DND-41 (cell line): Measurements from ENCODE around the gene SMIM29.

Source experiments
- ATAC-seq: fragments of 200-7000 bp; cut with Tn5 transposase; 3 replicates; pipeline ENCODE4 v1.9.1; 2021; ENCODE audit warnings: low read depth; ENCODE audit not compliant: insufficient read depth
- DNase-seq: peaks from one replicate; pipeline ENCODE4 v3.0.0-alpha.2; 2020
- H2AFZ ChIP-seq: 2 replicates; pipeline ENCODE4 v1.6.0; 2012; ENCODE audit warnings: low read depth, low read length
- H3K27ac ChIP-seq: 2 replicates; pipeline ENCODE4 v1.5.1; 2012; ENCODE audit warnings: low read length, inconsistent platforms
- H3K27me3 ChIP-seq: fragments of 200-600 bp; sonication (generic); 2 replicates; pipeline ENCODE4 v1.6.0; 2012; ENCODE audit warnings: low read length, mild to moderate bottlenecking, inconsistent platforms; ENCODE audit not compliant: insufficient read depth, poor library complexity
- H3K36me3 ChIP-seq: 2 replicates; pipeline ENCODE4 v1.5.1; 2012; ENCODE audit warnings: low read length, inconsistent platforms; ENCODE audit not compliant: insufficient read depth
- H3K4me1 ChIP-seq: 2 replicates; pipeline ENCODE4 v1.5.1; 2012; ENCODE audit warnings: mild to moderate bottlenecking, low read length; ENCODE audit not compliant: insufficient read depth
- H3K4me2 ChIP-seq: 2 replicates; pipeline ENCODE4 v1.6.0; 2012; ENCODE audit warnings: mild to moderate bottlenecking, moderate library complexity, low read length, inconsistent platforms; ENCODE audit not compliant: insufficient read depth
- H3K4me3 ChIP-seq, 2 experiments: fragments of 200-600 bp in 1 of 2; shearing (Covaris generic) in 1 of 2; 2 replicates each; pipeline ENCODE4 v1.5.1; 2012 to 2016; ENCODE audit warnings: inconsistent platforms in 2 of 2, low read length in 2 of 2, mild to moderate bottlenecking in 2 of 2, low read depth in 1 of 2, moderate library complexity in 1 of 2
- H3K79me2 ChIP-seq: 2 replicates; pipeline ENCODE4 v1.6.0; 2012; ENCODE audit warnings: low read length, inconsistent platforms; ENCODE audit not compliant: insufficient read depth
- H3K9ac ChIP-seq: 2 replicates; pipeline ENCODE4 v1.6.0; 2012; ENCODE audit warnings: low read depth, mild to moderate bottlenecking, inconsistent platforms, low read length, moderate library complexity
- H3K9me3 ChIP-seq: 2 replicates; pipeline ENCODE4 v1.5.1; 2012; ENCODE audit warnings: low read length, moderate library complexity, mild to moderate bottlenecking, inconsistent platforms; ENCODE audit not compliant: insufficient read depth, severe bottlenecking
- H4K20me1 ChIP-seq: 2 replicates; pipeline ENCODE4 v1.6.0; 2012; ENCODE audit warnings: low read length; ENCODE audit not compliant: insufficient read depth
- CTCF ChIP-seq: IDR thresholded peaks from 2 replicates; pipeline ENCODE4 v1.5.1; 2012; ENCODE audit warnings: borderline replicate concordance, low read length, moderate library complexity, mild to moderate bottlenecking; ENCODE audit not compliant: poor library complexity, severe bottlenecking; ENCODE audit errors: extremely low read depth
- EZH2 ChIP-seq: IDR thresholded peaks from 3 replicates; pipeline ENCODE4 v1.6.1; 2012; ENCODE audit warnings: borderline replicate concordance, low read depth, mild to moderate bottlenecking, moderate library complexity, low read length, inconsistent platforms; ENCODE audit not compliant: severe bottlenecking

SMIM29 gene

GRCh38 chr6:34236443-34237315 lies 12.1 kb downstream of the SMIM29 start, which contains the start of gene HMGA1:
Gene HMGA1, plus strand, starts transcription at chr6:34236873. Its CDS starts 3,908 bp downstream, at chr6:34240781.
- H3K9me3 ChIP-seq = no peaks in the 10 kb centered on the region
- H3K79me2 ChIP-seq = peaks cover 46% of the 10 kb centered on the region
- TF ChIP-seq CTCF (no peak), EZH2 (no peak)
- H3K4me1 ChIP-seq = peaks cover 41% of the 10 kb centered on the region
- peak within 1 kb of the TSS; percentile 79 for H2AFZ ChIP-seq
- peak within 1 kb of the TSS; percentile 72 to 99 for H3K4me3 ChIP-seq
- peak within 1 kb of the TSS; percentile 87 for H3K27ac ChIP-seq
- peaks cover 24% of the 10 kb centered on the region for H4K20me1 ChIP-seq
- peaks cover 36% of the 10 kb centered on the region for H3K36me3 ChIP-seq
- peak; percentile 85 for ATAC-seq
- peak within 1 kb of the TSS; percentile 100 for H3K9ac ChIP-seq
- peak within 1 kb of the TSS; percentile 92 for H3K4me2 ChIP-seq
- peak; percentile 91 for DNase-seq
- H3K27me3 ChIP-seq = no peaks in the 10 kb centered on the region

GRCh38 chr6:34236131-34236442 lies 12.7 kb downstream of the SMIM29 start:
- H2AFZ ChIP-seq = no peak overlapping the region
- peaks cover 18% of the 10 kb centered on the region for H4K20me1 ChIP-seq
- no peak for TF ChIP-seq EZH2
- H3K9me3 ChIP-seq = no peaks in the 10 kb centered on the region
- peak overlapping the region; percentile 100 for H3K9ac ChIP-seq
- DNase-seq = no peak
- H3K4me2 ChIP-seq = peak overlapping the region; percentile 92
- H3K27me3 ChIP-seq = no peaks in the 10 kb centered on the region
- peaks cover 36% of the 10 kb centered on the region for H3K4me1 ChIP-seq
- peak overlapping the region; percentile 61; the same call in 1 of the 2 replicates for H3K27ac ChIP-seq
- ATAC-seq = no peak
- H3K79me2 ChIP-seq = peaks cover 40% of the 10 kb centered on the region
- peak overlapping the region in 1 of 2 experiments; percentile 72; a peak in 2 of 4 replicates for H3K4me3 ChIP-seq
- H3K36me3 ChIP-seq = peaks cover 30% of the 10 kb centered on the region

- peaks cover 31% of the 10 kb centered on the region for H3K4me1 ChIP-seq
- no peak for ATAC-seq
- H3K9ac ChIP-seq = no peak overlapping the region
- peaks cover 12% of the 10 kb centered on the region for H4K20me1 ChIP-seq
- no peak overlapping the region for H3K4me2 ChIP-seq
- H3K27ac ChIP-seq = no peak overlapping the region
- no peak for DNase-seq
- no peaks in the 10 kb centered on the region for H3K9me3 ChIP-seq
- H3K4me3 ChIP-seq = no peak overlapping the region
- no peaks in the 10 kb centered on the region for H3K27me3 ChIP-seq
- no peak overlapping the region for H2AFZ ChIP-seq
- H3K36me3 ChIP-seq = peaks cover 25% of the 10 kb centered on the region
- TF ChIP-seq EZH2 = no peak
- TF ChIP-seq CTCF = no peak
- peaks cover 35% of the 10 kb centered on the region for H3K79me2 ChIP-seq
Measured at GRCh38 chr6:34235307-34236130, 13.3 kb downstream of the SMIM29 start.
